H1 (cell line): ENCODE data around the gene LAP3. TPM values are rescaled to one million over a fixed set of nuclear protein-coding genes. Genes with fewer than 3 reads are reported as not detected.

Experiments
- ATF3 ChIP-seq: IDR thresholded peaks from 2 replicates; pipeline ENCODE4 v1.6.1; 2011; ENCODE audit warnings: low read depth, mild to moderate bottlenecking, low read length; ENCODE audit not compliant: insufficient read depth
- CHD7 ChIP-seq: fragments of 300-600 bp; sonication (generic); IDR thresholded peaks from 2 replicates; pipeline ENCODE4 v1.7.1; 2012; ENCODE audit warnings: low read length, moderate library complexity, mild to moderate bottlenecking, inconsistent platforms; ENCODE audit not compliant: insufficient replicate concordance
- EGR1 ChIP-seq: IDR thresholded peaks from 2 replicates; pipeline ENCODE4 v1.6.1; 2011; ENCODE audit warnings: low read depth, low read length, borderline replicate concordance
- GABPA ChIP-seq: IDR thresholded peaks from 2 replicates; pipeline ENCODE4 v1.6.1; 2011; ENCODE audit warnings: mild to moderate bottlenecking, low read length, moderate library complexity, borderline replicate concordance; ENCODE audit not compliant: insufficient read depth
- POU5F1 ChIP-seq: IDR thresholded peaks from 2 replicates; pipeline ENCODE4 v1.6.1; 2011; ENCODE audit warnings: low read depth, mild to moderate bottlenecking, low read length, moderate library complexity
- SAP30 ChIP-seq: fragments of 300-600 bp; sonication (generic); IDR thresholded peaks from 2 replicates; pipeline ENCODE4 v1.7.1; 2012; ENCODE audit warnings: low read length, moderate library complexity, mild to moderate bottlenecking, inconsistent platforms; ENCODE audit not compliant: insufficient read depth, insufficient replicate concordance
- SP1 ChIP-seq: IDR thresholded peaks from 2 replicates; pipeline ENCODE4 v1.6.1; 2011; ENCODE audit warnings: low read depth, low read length
- TBP ChIP-seq: IDR thresholded peaks from 2 replicates; pipeline ENCODE4 v1.6.1; 2011; ENCODE audit warnings: low read depth, low read length, improper control_type of control experiment
- TCF12 ChIP-seq: IDR thresholded peaks from 2 replicates; pipeline ENCODE4 v1.6.1; 2011; ENCODE audit warnings: low read depth, mild to moderate bottlenecking, low read length
- TEAD4 ChIP-seq: IDR thresholded peaks from 2 replicates; pipeline ENCODE4 v1.6.1; 2012; ENCODE audit warnings: low read depth, low read length, inconsistent platforms, mixed read lengths
- polyA plus RNA-seq, 7 experiments: library from polyadenylated mRNA; depleted of rRNA in 3 of 7; stranded (reverse) in 5 of 7; unstranded in 2 of 7; fragments of >200 nt in 5 of 7; fragments of 200-250 nt in 2 of 7; gene quantifications; 1 replicate in 5 of 7; 2 replicates in 1 of 7; 4 replicates in 1 of 7; pipeline versions ENCODE4 v1.2.1 to v1.2.3, GENCODE V29; 2011 to 2013; ENCODE audit warnings: missing spikeins in 2 of 7, mixed read lengths in 2 of 7
- total RNA-seq: library from RNA; stranded (reverse); fragmentation: NEBNext Ultra II Directional; extraction: Animal tissue kit (Norgen Biotek cat#: 25700); gene quantifications from 2 replicates; pipeline ENCODE4 v1.2.1, GENCODE V29; 2021

The LAP3 gene
- total and polyA plus RNA-seq, 2 of the 8 experiments (the other 6 are each of a cell fraction or from before 2014, with no cell fraction given), result 28.3 to 50.9 TPM

- no peak for TF ChIP-seq CHD7
- no peak for TF ChIP-seq SP1
- TF ChIP-seq GABPA, result no peak
- no peak for TF ChIP-seq EGR1
- no peak for TF ChIP-seq ATF3
- TF ChIP-seq POU5F1, result no peak
- TF ChIP-seq SAP30, result no peak
- TF ChIP-seq TEAD4, result no peak
- no peak for TF ChIP-seq TBP
- TF ChIP-seq TCF12, result no peak
These were observed 10.3 kb downstream of the LAP3 start (continued) for GRCh38 chr4:17587094-17587822.
